ENCODE data around the gene PSD2.

DNA sequence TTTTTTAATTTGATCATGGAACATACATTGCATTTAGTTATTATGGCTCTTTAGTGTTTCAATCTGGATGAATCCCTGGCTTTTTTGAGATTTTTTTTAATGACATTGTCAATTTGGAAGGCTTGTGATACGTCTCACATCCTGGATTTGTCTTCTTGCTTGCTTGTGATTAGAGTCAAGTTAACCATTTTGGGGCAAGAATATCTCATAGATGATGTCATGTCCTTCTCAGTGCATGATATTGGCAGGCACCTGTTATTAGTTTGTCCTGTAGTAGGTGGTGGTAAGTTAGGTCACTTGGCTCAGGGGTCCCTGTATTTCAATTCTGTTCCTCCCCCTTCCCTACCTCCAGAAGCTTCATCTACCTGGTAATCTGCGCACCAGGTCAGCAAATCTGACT is 3.3 kb downstream of the PSD2 start:
- TF ChIP-seq, protein P1, sequence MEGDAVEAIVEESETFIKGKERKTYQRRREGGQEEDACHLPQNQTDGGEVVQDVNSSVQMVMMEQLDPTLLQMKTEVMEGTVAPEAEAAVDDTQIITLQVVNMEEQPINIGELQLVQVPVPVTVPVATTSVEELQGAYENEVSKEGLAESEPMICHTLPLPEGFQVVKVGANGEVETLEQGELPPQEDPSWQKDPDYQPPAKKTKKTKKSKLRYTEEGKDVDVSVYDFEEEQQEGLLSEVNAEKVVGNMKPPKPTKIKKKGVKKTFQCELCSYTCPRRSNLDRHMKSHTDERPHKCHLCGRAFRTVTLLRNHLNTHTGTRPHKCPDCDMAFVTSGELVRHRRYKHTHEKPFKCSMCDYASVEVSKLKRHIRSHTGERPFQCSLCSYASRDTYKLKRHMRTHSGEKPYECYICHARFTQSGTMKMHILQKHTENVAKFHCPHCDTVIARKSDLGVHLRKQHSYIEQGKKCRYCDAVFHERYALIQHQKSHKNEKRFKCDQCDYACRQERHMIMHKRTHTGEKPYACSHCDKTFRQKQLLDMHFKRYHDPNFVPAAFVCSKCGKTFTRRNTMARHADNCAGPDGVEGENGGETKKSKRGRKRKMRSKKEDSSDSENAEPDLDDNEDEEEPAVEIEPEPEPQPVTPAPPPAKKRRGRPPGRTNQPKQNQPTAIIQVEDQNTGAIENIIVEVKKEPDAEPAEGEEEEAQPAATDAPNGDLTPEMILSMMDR (IDR thresholded peaks at IDR 0.05 in 4 of 5, conservative IDR thresholded peaks at IDR 0.05 in 1 of 5): no peak
- TF ChIP-seq POLR2A (IDR thresholded peaks at IDR 0.05): no peak

Measured in gastrocnemius medialis (tissue), 4 donors.